Osteocyte (in vitro differentiated cells): ENCODE measurements around the gene MMD. TPM values are rescaled to one million over a fixed set of nuclear protein-coding genes. Genes with fewer than 3 reads are reported as not detected.

Source experiments
- DNase-seq: peaks from one replicate; pipeline ENCODE4 v3.0.0; 2021; ENCODE audit warnings: mixed read lengths; ENCODE audit not compliant: unreplicated experiment; ENCODE audit errors: extremely low spot score
- H3K27ac Mint-ChIP-seq: one replicate; pipeline ENCODE4 v1.8.0; 2021; ENCODE audit warnings: mild to moderate bottlenecking, mixed read lengths; ENCODE audit not compliant: unreplicated experiment
- H3K27me3 Mint-ChIP-seq: one replicate; pipeline ENCODE4 v1.8.0; 2021; ENCODE audit warnings: mixed read lengths; ENCODE audit not compliant: unreplicated experiment
- H3K36me3 Mint-ChIP-seq: one replicate; pipeline ENCODE4 v1.8.0; 2021; ENCODE audit warnings: mixed read lengths; ENCODE audit not compliant: unreplicated experiment
- H3K4me1 Mint-ChIP-seq: one replicate; pipeline ENCODE4 v1.8.0; 2021; ENCODE audit warnings: mixed read lengths; ENCODE audit not compliant: unreplicated experiment
- H3K4me3 Mint-ChIP-seq: one replicate; pipeline ENCODE4 v1.8.0; 2021; ENCODE audit warnings: mild to moderate bottlenecking, moderate library complexity, mixed read lengths; ENCODE audit not compliant: unreplicated experiment
- H3K9me3 Mint-ChIP-seq: one replicate; pipeline ENCODE4 v1.8.0; 2021; ENCODE audit warnings: mixed read lengths; ENCODE audit not compliant: unreplicated experiment
- CTCF ChIP-seq: fragments of 200-600 bp; sonication (generic); IDR thresholded peaks from 2 replicates; pipeline ENCODE4 v1.5.0; 2021; ENCODE audit warnings: antibody characterized with exemption, mild to moderate bottlenecking, moderate library complexity
- total RNA-seq: library from RNA; stranded (reverse); gene quantifications from 2 replicates; pipeline ENCODE4 v1.2.1, GENCODE V29; 2021

Gene MMD
- total RNA-seq, 1 donor from 2014 or later = 10.3 TPM

GRCh38 chr17:55453839-55454557, 32.4 kb upstream of the MMD start:
- no peak overlapping the region for H3K27ac Mint-ChIP-seq
- H3K9me3 Mint-ChIP-seq = no peaks in the 10 kb centered on the region
- DNase-seq = no peak
- H3K4me3 Mint-ChIP-seq = no peak overlapping the region
- no peaks in the 10 kb centered on the region for H3K27me3 Mint-ChIP-seq
- TF ChIP-seq CTCF = no peak
- peaks cover 10% of the 10 kb centered on the region for H3K4me1 Mint-ChIP-seq
- H3K36me3 Mint-ChIP-seq = peaks cover 1% of the 10 kb centered on the region

GRCh38 chr17:55452139-55452790, 30.6 kb upstream of the MMD start:
- H3K36me3 Mint-ChIP-seq = peaks cover 1% of the 10 kb centered on the region
- no peak overlapping the region for H3K4me3 Mint-ChIP-seq
- peaks cover 10% of the 10 kb centered on the region for H3K4me1 Mint-ChIP-seq

GRCh38 chr17:55451758-55452138, 30.1 kb upstream of the MMD start:
- Mint-ChIP-seq H3K36me3 (peaks cover 1% of the 10 kb centered on the region), H3K27ac (no peak overlapping the region), H3K27me3 (no peaks in the 10 kb centered on the region), H3K4me1 (peaks cover 10% of the 10 kb centered on the region), H3K9me3 (no peaks in the 10 kb centered on the region), H3K4me3 (no peak overlapping the region)
- TF ChIP-seq CTCF = no peak
- DNase-seq = no peak

More at GRCh38 chr17:55452139-55452790, 30.6 kb upstream of the MMD start:
- Mint-ChIP-seq H3K9me3 (no peaks in the 10 kb centered on the region), H3K27ac (peak overlapping the region; percentile 57), H3K27me3 (no peaks in the 10 kb centered on the region)
- no peak for DNase-seq
- no peak for TF ChIP-seq CTCF

GRCh38 chr17:55451203-55451641, 29.6 kb upstream of the MMD start:
- peaks cover 1% of the 10 kb centered on the region for H3K36me3 Mint-ChIP-seq
- no peak overlapping the region for H3K4me3 Mint-ChIP-seq
- no peak overlapping the region for H3K27ac Mint-ChIP-seq
- TF ChIP-seq CTCF = no peak
- H3K9me3 Mint-ChIP-seq = no peaks in the 10 kb centered on the region
- H3K27me3 Mint-ChIP-seq = no peaks in the 10 kb centered on the region
- no peak for DNase-seq
- peaks cover 10% of the 10 kb centered on the region for H3K4me1 Mint-ChIP-seq

GRCh38 chr17:55450232-55450825, 28.7 kb upstream of the MMD start:
- Mint-ChIP-seq H3K36me3 (peaks cover 1% of the 10 kb centered on the region), H3K27me3 (no peaks in the 10 kb centered on the region), H3K4me3 (no peak overlapping the region), H3K4me1 (peaks cover 10% of the 10 kb centered on the region), H3K27ac (no peak overlapping the region), H3K9me3 (no peaks in the 10 kb centered on the region)
- no peak for DNase-seq
- TF ChIP-seq CTCF = no peak
